ENCODE measurements around the gene FAM163A. TPM values are rescaled to one million over a fixed set of nuclear protein-coding genes. Genes with fewer than 3 reads are reported as not detected.

FAM163A gene
- total RNA-seq, 4 donors from 2014 or later = 0.29 TPM; not detected in 3

DNA sequence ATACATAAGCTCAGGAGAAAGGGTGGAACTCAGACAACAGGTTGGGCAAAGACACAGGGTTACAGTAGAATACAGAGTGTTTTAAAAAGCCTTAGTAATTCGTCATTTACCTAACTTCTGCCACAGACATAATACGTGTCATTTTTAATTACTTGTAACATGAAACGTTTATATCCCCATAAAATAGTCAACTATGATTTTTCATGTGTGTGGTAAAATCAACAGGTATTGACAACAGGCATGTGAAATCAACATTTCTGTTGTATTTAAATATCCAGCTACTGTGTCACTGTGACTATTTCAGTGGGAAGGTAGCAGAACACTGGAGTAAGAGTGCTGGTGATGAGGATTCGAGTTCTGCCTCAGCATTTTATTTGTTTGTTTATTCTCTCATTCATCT, 5.7 kb downstream of the FAM163A start:
- Histone ChIP-seq H3K9me3 (no peaks in the 10 kb centered on the region), H3K27ac (no peak overlapping the region), H3K36me3 (no peaks in the 10 kb centered on the region), H3K4me1 (peaks cover 3% of the 10 kb centered on the region), H3K27me3 (peaks cover 45% of the 10 kb centered on the region), H3K4me3 (no peak overlapping the region)
- TF ChIP-seq POLR2AphosphoS5 (IDR thresholded peaks at IDR 0.05) = no peak
- TF ChIP-seq, protein P1, sequence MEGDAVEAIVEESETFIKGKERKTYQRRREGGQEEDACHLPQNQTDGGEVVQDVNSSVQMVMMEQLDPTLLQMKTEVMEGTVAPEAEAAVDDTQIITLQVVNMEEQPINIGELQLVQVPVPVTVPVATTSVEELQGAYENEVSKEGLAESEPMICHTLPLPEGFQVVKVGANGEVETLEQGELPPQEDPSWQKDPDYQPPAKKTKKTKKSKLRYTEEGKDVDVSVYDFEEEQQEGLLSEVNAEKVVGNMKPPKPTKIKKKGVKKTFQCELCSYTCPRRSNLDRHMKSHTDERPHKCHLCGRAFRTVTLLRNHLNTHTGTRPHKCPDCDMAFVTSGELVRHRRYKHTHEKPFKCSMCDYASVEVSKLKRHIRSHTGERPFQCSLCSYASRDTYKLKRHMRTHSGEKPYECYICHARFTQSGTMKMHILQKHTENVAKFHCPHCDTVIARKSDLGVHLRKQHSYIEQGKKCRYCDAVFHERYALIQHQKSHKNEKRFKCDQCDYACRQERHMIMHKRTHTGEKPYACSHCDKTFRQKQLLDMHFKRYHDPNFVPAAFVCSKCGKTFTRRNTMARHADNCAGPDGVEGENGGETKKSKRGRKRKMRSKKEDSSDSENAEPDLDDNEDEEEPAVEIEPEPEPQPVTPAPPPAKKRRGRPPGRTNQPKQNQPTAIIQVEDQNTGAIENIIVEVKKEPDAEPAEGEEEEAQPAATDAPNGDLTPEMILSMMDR (IDR thresholded peaks at IDR 0.05) = no peak
- no peak for TF ChIP-seq EP300 (IDR thresholded peaks at IDR 0.05)
- no peak for TF ChIP-seq POLR2A (IDR thresholded peaks at IDR 0.05)
- WGBS = 69% methylated on average over 4 of the region's 4 CpGs
- DNase-seq (ENCODE audit: low spot score in 2 of 2) = no peak

DNA sequence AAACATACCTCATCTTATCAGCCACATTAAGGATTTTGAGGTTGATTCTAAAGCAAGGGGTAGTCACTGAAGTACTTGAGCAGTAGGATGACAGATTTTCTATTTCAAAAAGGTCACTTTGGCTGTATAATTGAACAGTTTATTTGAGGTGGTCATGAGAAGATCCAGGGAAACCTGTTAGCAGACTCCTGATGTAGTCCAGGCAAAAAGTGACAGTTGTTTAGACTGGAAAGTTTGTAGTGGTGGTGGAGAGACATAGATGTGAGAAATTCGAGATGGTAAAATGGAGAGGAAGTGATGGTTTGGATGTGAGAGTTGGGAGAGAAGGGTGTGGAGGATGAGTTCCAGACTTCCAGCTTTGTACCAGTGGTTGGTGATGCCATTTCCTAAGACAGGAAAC, 7.5 kb downstream of the FAM163A start:
- TF ChIP-seq EP300 (IDR thresholded peaks at IDR 0.05) (no peak), POLR2A (IDR thresholded peaks at IDR 0.05) (no peak), POLR2AphosphoS5 (IDR thresholded peaks at IDR 0.05) (no peak)
- TF ChIP-seq, protein P1 (IDR thresholded peaks at IDR 0.05) = no peak
- 54% methylated on average over 1 of the region's 1 CpG for WGBS
- H3K4me3 ChIP-seq = no peak overlapping the region
- no peak overlapping the region for H3K27ac ChIP-seq
- peaks cover 27% of the 10 kb centered on the region for H3K27me3 ChIP-seq
- H3K36me3 ChIP-seq = no peaks in the 10 kb centered on the region
- no peaks in the 10 kb centered on the region for H3K4me1 ChIP-seq
- no peak for DNase-seq (ENCODE audit: low spot score in 2 of 2)
- H3K9me3 ChIP-seq = no peaks in the 10 kb centered on the region

DNA sequence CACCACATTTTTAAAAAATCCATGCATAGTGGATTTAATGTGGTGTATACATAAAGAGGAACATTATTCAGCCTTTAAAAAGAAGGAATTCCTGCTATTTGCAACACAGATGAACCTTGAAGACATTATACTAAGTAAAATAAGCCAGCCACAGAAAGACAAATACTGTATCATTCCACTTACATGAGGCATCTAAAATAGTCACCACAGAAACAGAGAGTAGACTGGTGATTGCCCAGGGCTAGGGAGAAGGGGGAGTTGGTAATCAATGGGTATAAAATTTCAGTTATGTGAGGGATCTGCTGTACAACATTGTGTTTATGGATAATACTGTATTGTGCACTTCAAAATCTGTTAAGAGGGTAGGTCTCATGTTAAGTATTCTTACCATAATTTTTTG, 10.0 kb downstream of the FAM163A start:
- TF ChIP-seq POLR2A (IDR thresholded peaks at IDR 0.05) (no peak), POLR2AphosphoS5 (IDR thresholded peaks at IDR 0.05) (no peak), EP300 (IDR thresholded peaks at IDR 0.05) (no peak)
- TF ChIP-seq, protein P1 (IDR thresholded peaks at IDR 0.05) = no peak
- H3K4me1 ChIP-seq = no peaks in the 10 kb centered on the region
- H3K9me3 ChIP-seq = no peaks in the 10 kb centered on the region
- H3K27me3 ChIP-seq = peaks cover 2% of the 10 kb centered on the region
- no peak overlapping the region for H3K4me3 ChIP-seq
- DNase-seq (ENCODE audit: low spot score in 2 of 2) = no peak
- no peak overlapping the region for H3K27ac ChIP-seq
- no peaks in the 10 kb centered on the region for H3K36me3 ChIP-seq

DNA sequence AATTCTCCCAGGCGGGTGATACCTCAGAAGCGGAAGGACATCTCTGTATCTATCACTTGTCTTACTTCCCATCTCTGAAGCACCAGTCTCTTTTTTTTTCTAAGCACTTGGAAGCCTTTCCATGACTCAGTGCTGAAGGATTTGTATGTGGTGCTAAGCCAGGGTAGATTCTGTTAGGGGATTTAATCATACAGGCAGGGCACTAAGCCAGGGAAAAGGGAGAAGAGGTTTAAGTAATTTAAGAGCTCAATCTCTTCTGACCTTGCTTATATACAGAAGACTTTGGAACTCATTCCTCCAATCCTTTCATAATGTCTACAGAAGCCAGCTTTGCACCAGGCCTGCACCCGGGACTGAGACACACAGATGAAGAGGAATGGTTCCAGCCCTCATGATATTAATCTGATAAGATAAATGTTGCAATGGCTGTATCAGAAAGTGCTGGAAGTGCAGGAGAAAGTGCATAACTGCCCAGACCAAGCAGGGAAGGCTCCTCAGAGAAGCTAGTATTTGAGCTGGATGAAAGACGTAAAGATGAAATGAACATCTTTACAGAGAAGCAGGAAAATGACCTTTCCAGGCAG, 11.0 kb downstream of the FAM163A start:
- TF ChIP-seq POLR2AphosphoS5 (IDR thresholded peaks at IDR 0.05) (no peak), POLR2A (IDR thresholded peaks at IDR 0.05) (no peak), EP300 (IDR thresholded peaks at IDR 0.05) (no peak)
- TF ChIP-seq, protein P1 (IDR thresholded peaks at IDR 0.05) = no peak
- Histone ChIP-seq H3K4me3 (no peak overlapping the region), H3K9me3 (no peaks in the 10 kb centered on the region), H3K4me1 (no peaks in the 10 kb centered on the region), H3K27me3 (no peaks in the 10 kb centered on the region), H3K27ac (no peak overlapping the region), H3K36me3 (no peaks in the 10 kb centered on the region)
- DNase-seq (ENCODE audit: low spot score in 2 of 2) = no peak
- 74% methylated on average over 4 of the region's 4 CpGs for WGBS

DNA sequence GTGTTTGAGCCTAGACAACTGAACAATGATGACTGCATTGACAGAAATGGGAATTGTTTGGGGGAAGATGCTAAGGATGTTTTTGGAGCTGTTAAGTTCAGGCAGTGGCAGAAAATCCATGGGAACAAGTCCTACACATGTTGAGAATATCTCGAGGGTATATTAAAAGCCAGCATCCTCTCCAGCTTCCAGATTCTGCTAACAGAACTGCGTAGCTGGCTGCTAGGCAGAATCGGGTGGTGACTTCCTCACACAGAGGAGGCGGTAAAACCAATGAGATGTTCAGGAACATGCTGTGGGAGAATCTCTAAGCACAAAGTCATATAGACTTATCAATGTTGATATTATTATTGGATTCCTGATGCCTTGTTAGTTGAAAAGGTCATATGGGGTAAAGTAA, 14.8 kb downstream of the FAM163A start:
- no peaks in the 10 kb centered on the region for H3K27me3 ChIP-seq
- no peak overlapping the region for H3K4me3 ChIP-seq
- no peak for TF ChIP-seq POLR2AphosphoS5 (IDR thresholded peaks at IDR 0.05)
- TF ChIP-seq, protein P1 (IDR thresholded peaks at IDR 0.05) = no peak
- DNase-seq (ENCODE audit: low spot score in 2 of 2) = no peak
- no peaks in the 10 kb centered on the region for H3K9me3 ChIP-seq
- no peaks in the 10 kb centered on the region for H3K4me1 ChIP-seq
- WGBS = 42% methylated on average over 4 of the region's 4 CpGs
- H3K27ac ChIP-seq = no peak overlapping the region
- H3K36me3 ChIP-seq = no peaks in the 10 kb centered on the region

Data from suprapubic skin (tissue), 4 donors.